ENCODE results near the gene ANKZF1. TPM values are rescaled to one million over a fixed set of nuclear protein-coding genes. Genes with fewer than 3 reads are reported as not detected.
A peak's percentile ranks its signal among the peaks of the same experiment; 100 is the strongest.

The ANKZF1 gene, protein sequence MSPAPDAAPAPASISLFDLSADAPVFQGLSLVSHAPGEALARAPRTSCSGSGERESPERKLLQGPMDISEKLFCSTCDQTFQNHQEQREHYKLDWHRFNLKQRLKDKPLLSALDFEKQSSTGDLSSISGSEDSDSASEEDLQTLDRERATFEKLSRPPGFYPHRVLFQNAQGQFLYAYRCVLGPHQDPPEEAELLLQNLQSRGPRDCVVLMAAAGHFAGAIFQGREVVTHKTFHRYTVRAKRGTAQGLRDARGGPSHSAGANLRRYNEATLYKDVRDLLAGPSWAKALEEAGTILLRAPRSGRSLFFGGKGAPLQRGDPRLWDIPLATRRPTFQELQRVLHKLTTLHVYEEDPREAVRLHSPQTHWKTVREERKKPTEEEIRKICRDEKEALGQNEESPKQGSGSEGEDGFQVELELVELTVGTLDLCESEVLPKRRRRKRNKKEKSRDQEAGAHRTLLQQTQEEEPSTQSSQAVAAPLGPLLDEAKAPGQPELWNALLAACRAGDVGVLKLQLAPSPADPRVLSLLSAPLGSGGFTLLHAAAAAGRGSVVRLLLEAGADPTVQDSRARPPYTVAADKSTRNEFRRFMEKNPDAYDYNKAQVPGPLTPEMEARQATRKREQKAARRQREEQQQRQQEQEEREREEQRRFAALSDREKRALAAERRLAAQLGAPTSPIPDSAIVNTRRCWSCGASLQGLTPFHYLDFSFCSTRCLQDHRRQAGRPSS
- total RNA-seq = 100 to 1,000 TPM; 121 to 122 TPM

GRCh38 chr2:219229305-219230058 is at the start of gene ANKZF1, which contains the start of gene ATG9A:
Gene ANKZF1, plus strand, starts transcription at chr2:219229806. Its CDS starts 452 bp downstream, at chr2:219230258.
Gene ATG9A, minus strand, starts transcription at chr2:219229636. Its CDS starts 1,612 bp downstream, at chr2:219228024.
- Mint-ChIP-seq H3K9me3 (no peaks in the 10 kb centered on the region), H3K36me3 (ENCODE audit: low read depth) (peaks cover 77% of the 10 kb centered on the region), H3K4me1 (peaks cover 56% of the 10 kb centered on the region), H3K27ac (peak within 1 kb of the TSS; percentile 100), H3K4me3 (peak within 1 kb of the TSS; percentile 99), H3K27me3 (no peaks in the 10 kb centered on the region)
- ChIA-PET CTCF (interaction anchor here (0.8 to 2.8 kb wide), 14 partner anchors 12 to 73 kb away, joined by 3 to 19 read pairs (median 5); partner anchors contain the start of genes DNAJB2, GLB1L, STK16 and TUBA4A), POLR2A (interaction anchor here (0.8 to 15.5 kb wide), 19 partner anchors 9 to 71 kb away, joined by 3 to 425 read pairs (median 5); partner anchors contain the start of genes ABCB6, CNPPD1, DNAJB2 and GLB1L)
- DNase-seq = peak; percentile 99

GRCh38 chr2:219180961-219181360 is 48.6 kb upstream of the ANKZF1 start:
- Mint-ChIP-seq H3K4me1 (peaks cover 61% of the 10 kb centered on the region), H3K4me3 (no peak overlapping the region), H3K36me3 (ENCODE audit: low read depth) (peaks cover 65% of the 10 kb centered on the region), H3K9me3 (no peaks in the 10 kb centered on the region), H3K27me3 (no peaks in the 10 kb centered on the region), H3K27ac (peak overlapping the region; percentile 69)
- DNase-seq = no peak
- ChIA-PET CTCF (interaction anchor here (0.5 to 2.8 kb wide), 9 partner anchors 10 to 697 kb away, joined by 3 to 16 read pairs (median 4); partner anchors contain the start of genes ANKZF1, ATG9A, DNAJB2 and ZFAND2B), POLR2A (interaction anchor here (0.9 to 12.0 kb wide), 10 partner anchors 18 to 72 kb away, joined by 3 to 160 read pairs (median 4); partner anchors contain the start of genes ANKZF1, ATG9A, TUBA4B and ZFAND2B)

GRCh38 chr2:219181531-219181930 is 48.1 kb upstream of the ANKZF1 start:
- DNase-seq = no peak
- peaks cover 59% of the 10 kb centered on the region for H3K4me1 Mint-ChIP-seq

GRCh38 chr2:219182331-219183150 is 47.1 kb upstream of the ANKZF1 start:
- no peaks in the 10 kb centered on the region for H3K9me3 Mint-ChIP-seq
- POLR2A ChIA-PET = interaction anchor here (0.7 to 12.0 kb wide), 7 partner anchors 8 to 63 kb away, joined by 3 to 160 read pairs (median 3); partner anchors contain the start of genes ABCB6, ANKZF1, ATG9A and GLB1L
- peak overlapping the region; percentile 69 for H3K27ac Mint-ChIP-seq
- peaks cover 73% of the 10 kb centered on the region for H3K36me3 Mint-ChIP-seq (ENCODE audit: low read depth)
- no peak overlapping the region for H3K4me3 Mint-ChIP-seq
- H3K27me3 Mint-ChIP-seq = no peaks in the 10 kb centered on the region
- DNase-seq = no peak
- H3K4me1 Mint-ChIP-seq = peaks cover 59% of the 10 kb centered on the region
- CTCF ChIA-PET = interaction anchor here (1.5 to 1.7 kb wide), 2 partner anchors 47 to 72 kb away, joined by 4 read pairs; partner anchors contain the start of genes ANKZF1 and ATG9A

More at GRCh38 chr2:219181531-219181930, 48.1 kb upstream of the ANKZF1 start:
- Mint-ChIP-seq H3K27me3 (no peaks in the 10 kb centered on the region), H3K9me3 (no peaks in the 10 kb centered on the region), H3K27ac (peak overlapping the region; percentile 69), H3K4me3 (peak overlapping the region; percentile 34), H3K36me3 (ENCODE audit: low read depth) (peaks cover 70% of the 10 kb centered on the region)
- ChIA-PET POLR2A (interaction anchor here (0.9 to 12.0 kb wide), 8 partner anchors 17 to 71 kb away, joined by 3 to 160 read pairs (median 4); partner anchors contain the start of genes ANKZF1, ATG9A, TUBA4B and ZFAND2B), CTCF (interaction anchor here (0.5 to 2.8 kb wide), 8 partner anchors 10 to 698 kb away, joined by 3 to 16 read pairs (median 4); partner anchors contain the start of genes ANKZF1, ATG9A and DNAJB2)

DNA sequence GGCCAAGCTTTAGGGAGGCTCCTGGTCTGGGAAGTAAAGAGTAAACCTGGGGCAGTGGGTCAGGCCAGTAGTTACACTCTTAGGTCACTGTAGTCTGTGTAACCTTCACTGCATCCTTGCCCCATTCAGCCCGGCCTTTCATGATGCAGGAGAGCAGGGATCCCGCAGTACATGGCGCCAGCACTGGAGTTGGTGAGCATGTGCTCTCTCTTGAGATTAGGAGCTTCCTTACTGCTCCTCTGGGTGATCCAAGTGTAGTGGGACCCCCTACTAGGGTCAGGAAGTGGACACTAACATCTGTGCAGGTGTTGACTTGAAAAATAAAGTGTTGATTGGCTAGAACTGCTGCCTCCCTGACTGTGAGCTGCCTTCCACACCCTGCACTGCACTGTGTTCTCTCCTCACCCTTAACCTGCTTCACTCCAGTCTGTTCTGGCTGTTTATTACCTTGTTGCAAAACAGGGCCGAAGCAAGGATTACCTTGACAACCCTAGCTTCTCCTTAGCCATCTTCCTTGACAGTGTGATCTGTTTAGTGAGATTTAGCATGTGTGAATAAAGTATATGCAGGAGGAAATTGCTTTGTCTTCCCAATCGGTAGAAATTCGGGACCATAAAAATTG is 46.3 kb upstream of the ANKZF1 start:
- no peaks in the 10 kb centered on the region for H3K27me3 Mint-ChIP-seq
- DNase-seq = no peak
- CTCF ChIA-PET = no interaction called here
- H3K36me3 Mint-ChIP-seq (ENCODE audit: low read depth) = peaks cover 73% of the 10 kb centered on the region
- no peaks in the 10 kb centered on the region for H3K9me3 Mint-ChIP-seq
- H3K27ac Mint-ChIP-seq = peak overlapping the region; percentile 69
- POLR2A ChIA-PET = interaction anchor here (0.7 to 12.0 kb wide), 5 partner anchors 9 to 62 kb away, joined by 3 to 160 read pairs (median 3); partner anchors contain the start of genes ABCB6, GLB1L, STK16 and ZFAND2B
- H3K4me1 Mint-ChIP-seq = peaks cover 58% of the 10 kb centered on the region
- no peak overlapping the region for H3K4me3 Mint-ChIP-seq

DNA sequence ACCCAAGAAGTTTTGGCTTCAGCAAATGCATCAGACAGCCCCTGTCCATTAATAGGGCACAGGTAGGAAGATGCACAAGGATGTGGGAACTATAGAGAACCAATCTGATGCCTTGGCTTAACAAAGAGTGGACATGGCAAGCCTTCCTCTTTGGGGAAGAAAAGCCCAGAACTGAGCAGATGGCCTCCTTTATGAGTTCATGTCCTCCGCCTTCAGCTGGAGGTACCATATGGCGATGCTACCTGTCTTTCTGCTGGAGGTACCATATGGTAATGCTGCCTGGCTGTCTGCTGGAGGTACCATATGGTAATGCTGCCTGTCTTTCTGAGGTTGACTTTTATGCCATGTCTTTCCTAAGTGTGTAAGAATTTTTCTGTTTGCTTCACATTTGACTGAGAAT is 45.5 kb upstream of the ANKZF1 start:
- H3K27ac Mint-ChIP-seq = no peak overlapping the region
- ChIA-PET CTCF (interaction anchor here (1.5 kb wide), 1 partner anchor 12 kb away, joined by 3 read pairs; no protein-coding TSS in a partner anchor), POLR2A (interaction anchor here (12.0 kb wide), 1 partner anchor 24 kb away, joined by 160 read pairs; the partner anchor contains the start of gene ZFAND2B)
- no peak for DNase-seq
- no peaks in the 10 kb centered on the region for H3K9me3 Mint-ChIP-seq
- H3K4me3 Mint-ChIP-seq = no peak overlapping the region
- peaks cover 66% of the 10 kb centered on the region for H3K36me3 Mint-ChIP-seq (ENCODE audit: low read depth)
- peaks cover 53% of the 10 kb centered on the region for H3K4me1 Mint-ChIP-seq
- H3K27me3 Mint-ChIP-seq = no peaks in the 10 kb centered on the region

DNA sequence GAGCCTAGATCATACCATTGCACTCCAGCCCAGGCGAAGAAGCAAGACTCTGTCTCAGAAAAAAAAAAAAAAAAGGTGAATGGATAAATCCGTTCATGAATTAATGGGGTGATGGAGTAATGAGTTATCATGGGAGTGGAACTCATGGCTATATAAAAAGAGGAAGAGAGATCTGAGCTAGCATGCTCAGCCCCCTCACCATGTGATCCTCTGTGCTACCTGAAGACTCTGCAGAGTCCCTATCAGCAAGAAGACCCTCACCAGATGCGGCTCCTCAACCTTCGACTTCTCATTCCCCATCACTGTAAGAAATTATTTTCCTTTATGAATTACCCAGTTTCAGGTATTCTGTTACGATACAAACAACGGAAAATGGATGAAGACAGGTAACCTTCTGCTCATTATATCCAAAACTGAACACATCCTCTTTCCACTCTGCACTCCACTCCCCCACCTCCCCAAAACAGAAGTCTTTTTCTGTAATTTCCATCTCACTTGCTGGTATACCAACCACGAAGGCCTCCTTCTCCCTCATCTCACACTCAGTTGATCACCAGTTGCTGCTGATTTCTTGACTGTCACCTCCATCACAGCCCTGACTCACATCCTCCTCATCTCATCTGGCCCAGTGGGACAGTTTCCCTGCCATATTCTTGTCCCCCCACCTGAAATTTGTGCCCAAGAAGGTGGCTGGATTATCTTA is 42.7 kb upstream of the ANKZF1 start:
- Mint-ChIP-seq H3K4me1 (peaks cover 25% of the 10 kb centered on the region), H3K9me3 (no peaks in the 10 kb centered on the region), H3K27ac (peak overlapping the region; percentile 21), H3K27me3 (no peaks in the 10 kb centered on the region), H3K36me3 (ENCODE audit: low read depth) (peaks cover 41% of the 10 kb centered on the region), H3K4me3 (no peak overlapping the region)
- DNase-seq = no peak
- ChIA-PET POLR2A (no interaction called here), CTCF (interaction anchor here (0.6 kb wide), 2 partner anchors 20 to 27 kb away, joined by 3 to 6 read pairs; partner anchors contain the start of gene NHEJ1)

DNA sequence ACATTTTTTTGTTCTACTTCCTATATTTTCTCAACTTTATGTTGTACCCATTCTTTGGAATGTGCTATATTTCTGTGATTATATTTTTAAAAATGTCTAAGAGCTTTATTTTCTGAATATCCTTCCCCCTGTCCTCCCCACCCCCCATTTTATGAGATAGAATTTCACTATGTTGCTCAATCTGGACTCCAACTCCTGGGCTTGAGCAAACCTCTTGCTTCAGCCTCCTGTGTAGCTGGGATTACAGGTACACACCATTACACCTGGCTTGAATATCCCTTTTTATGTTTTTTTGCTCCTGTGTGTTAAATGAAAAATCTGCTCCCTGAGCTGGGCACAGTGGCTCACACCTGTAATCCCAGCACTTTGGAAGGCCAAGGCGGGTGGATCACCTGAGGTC is 32.2 kb upstream of the ANKZF1 start:
- H3K27me3 Mint-ChIP-seq = peaks cover 17% of the 10 kb centered on the region
- no peak overlapping the region for H3K4me3 Mint-ChIP-seq
- POLR2A ChIA-PET = interaction anchor here (1.0 to 4.9 kb wide), 3 partner anchors 9 to 21 kb away, joined by 3 to 21 read pairs (median 6); partner anchors contain the start of genes CNPPD1 and ZFAND2B
- CTCF ChIA-PET = interaction anchor here (0.7 to 1.8 kb wide), 4 partner anchors 21 to 98 kb away, joined by 3 to 5 read pairs (median 4); partner anchors contain the start of gene CNPPD1
- no peak for DNase-seq
- no peaks in the 10 kb centered on the region for H3K36me3 Mint-ChIP-seq (ENCODE audit: low read depth)
- no peaks in the 10 kb centered on the region for H3K9me3 Mint-ChIP-seq
- H3K27ac Mint-ChIP-seq = no peak overlapping the region
- peaks cover 5% of the 10 kb centered on the region for H3K4me1 Mint-ChIP-seq

- CTCF ChIA-PET = interaction anchor here (1.6 kb wide), 1 partner anchor 96 kb away, joined by 3 read pairs; no protein-coding TSS in a partner anchor
- Mint-ChIP-seq H3K27ac (no peak overlapping the region), H3K36me3 (ENCODE audit: low read depth) (no peaks in the 10 kb centered on the region), H3K4me3 (no peak overlapping the region), H3K9me3 (peaks cover 3% of the 10 kb centered on the region), H3K4me1 (peaks cover 5% of the 10 kb centered on the region), H3K27me3 (peaks cover 17% of the 10 kb centered on the region)
- no peak for DNase-seq
- POLR2A ChIA-PET = interaction anchor here (0.9 to 1.1 kb wide), 3 partner anchors 18 to 55 kb away, joined by 3 read pairs; partner anchors contain the start of genes CNPPD1 and TUBA4A
These were observed 30.6 kb upstream of the ANKZF1 start for GRCh38 chr2:219198974-219199373.

All from activated CD4-positive, alpha-beta memory T cell treated with anti-CD3 and anti-CD28 coated beads, Interleukin-2, amount 10 ng/mL, durations not matched to agents 7 days and 5 days (primary cell).